Suprapubic skin (tissue), 4 donors: Measurements from ENCODE around the gene MORN5.

Source experiments
- CTCF ChIP-seq, 2 donors: fragments of 200-600 bp in 1 of 2; fragments of 450-650 bp in 1 of 2; sonication (generic) in 1 of 2; IDR thresholded peaks; one replicate each; pipeline ENCODE4 v1.5.1; 2016 to 2019; ENCODE audit warnings: antibody characterized with exemption in 2 of 2, mild to moderate bottlenecking in 1 of 2, moderate library complexity in 1 of 2
- EP300 ChIP-seq: sonication (generic); formaldehyde crosslinking; IDR thresholded peaks from one replicate; pipeline ENCODE4 v1.6.1; 2017; ENCODE audit warnings: antibody characterized with exemption
- POLR2A ChIP-seq, 2 donors: fragments of 450-650 bp; IDR thresholded peaks; one replicate each; pipeline ENCODE4 v1.6.1; 2017; ENCODE audit warnings: antibody characterized with exemption in 2 of 2, mild to moderate bottlenecking in 2 of 2, moderate library complexity in 2 of 2
- POLR2AphosphoS5 ChIP-seq, 3 donors: sonication (generic); formaldehyde crosslinking; IDR thresholded peaks; one replicate each; pipeline ENCODE4 v1.6.1; 2017; ENCODE audit warnings: antibody characterized with exemption in 3 of 3

DNA sequence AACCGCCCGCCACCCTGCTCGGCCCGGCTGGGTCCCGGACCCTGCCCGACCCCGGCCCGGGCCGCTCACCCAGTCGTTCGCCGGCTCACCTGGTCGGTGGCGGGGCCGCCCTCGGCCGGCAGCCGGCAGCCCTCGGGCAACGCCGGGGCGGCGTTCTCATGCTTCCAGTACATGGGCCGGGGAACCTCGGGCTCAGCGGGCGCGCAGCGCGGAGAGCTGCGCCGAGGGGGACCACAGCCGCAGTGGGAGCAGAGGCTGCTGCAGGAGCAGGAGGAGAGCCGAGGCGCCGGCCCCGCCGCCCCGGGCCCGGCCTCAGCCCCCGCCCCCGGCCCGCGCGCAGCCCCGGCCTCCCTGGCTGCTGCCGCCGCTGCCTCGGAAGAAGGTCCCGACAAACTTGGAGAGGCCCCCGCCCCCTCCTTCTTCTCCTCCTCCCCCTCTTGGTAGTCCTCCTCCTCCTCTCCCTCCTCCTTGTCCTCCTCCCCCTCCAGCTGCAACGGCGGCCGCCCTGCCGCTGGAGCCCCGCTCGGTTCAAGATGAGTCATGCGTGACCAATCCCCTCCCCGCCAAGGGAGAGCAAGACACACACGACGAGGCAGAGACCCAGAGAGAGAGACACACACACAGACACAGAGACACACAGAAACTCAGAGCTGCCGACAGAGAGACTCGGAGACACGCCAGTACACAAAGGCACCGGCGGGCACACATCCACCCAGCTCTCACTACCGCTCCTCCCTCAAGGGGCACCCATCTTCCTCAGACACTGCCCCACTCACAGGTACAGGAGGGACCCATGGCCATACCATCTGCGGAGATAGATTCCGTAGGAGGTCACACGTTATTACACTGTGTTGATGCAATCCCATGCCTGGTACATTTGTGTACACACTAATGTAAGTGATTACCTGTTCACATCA lies 69.1 kb downstream of the MORN5 start, which contains the start of gene LHX6:
- TF ChIP-seq CTCF (IDR thresholded peaks at IDR 0.05): no peak
- no peak for TF ChIP-seq POLR2A (IDR thresholded peaks at IDR 0.05)
- TF ChIP-seq POLR2AphosphoS5 (IDR thresholded peaks at IDR 0.05): no peak
- TF ChIP-seq EP300: no peak
